HUES64 (cell line): Measurements from ENCODE around the gene IFRD2.

Experiments used
- H3K27ac ChIP-seq: 2 replicates; pipeline ENCODE4 v1.7.0; 2013; ENCODE audit warnings: low read depth, low read length, inconsistent platforms
- H3K27me3 ChIP-seq: 2 replicates; pipeline ENCODE4 v1.6.1; 2013; ENCODE audit warnings: mild to moderate bottlenecking, low read length; ENCODE audit not compliant: insufficient read depth
- H3K36me3 ChIP-seq: 2 replicates; pipeline ENCODE4 v1.6.1; 2013; ENCODE audit warnings: mild to moderate bottlenecking, low read length; ENCODE audit not compliant: insufficient read depth
- H3K4me1 ChIP-seq: 2 replicates; pipeline ENCODE4 v1.6.1; 2013; ENCODE audit warnings: mild to moderate bottlenecking, low read length, moderate library complexity; ENCODE audit not compliant: insufficient read depth
- H3K4me3 ChIP-seq: 2 replicates; pipeline ENCODE4 v1.5.1; 2013; ENCODE audit warnings: mild to moderate bottlenecking, low read length, moderate library complexity
- H3K9ac ChIP-seq: 2 replicates; pipeline ENCODE4 v1.6.1; 2013; ENCODE audit warnings: mild to moderate bottlenecking, low read depth, low read length
- H3K9me3 ChIP-seq: 2 replicates; pipeline ENCODE4 v1.6.1; 2013; ENCODE audit warnings: low read depth, low read length; ENCODE audit not compliant: insufficient read depth
- WGBS: fragments of 150-250, 120-280 bp; methylation state at CpG from one replicate; pipeline ENCODE4 v1.1.7; 2013; ENCODE audit warnings: missing lambda C conversion rate; 5-methylcytosine and 5-hydroxymethylcytosine counted together

Gene IFRD2

GRCh38 chr3:50334339-50335075, 42.3 kb upstream of the IFRD2 start:
- H3K4me3 ChIP-seq, result no peak overlapping the region
- 90% methylated on average over 5 of the region's 5 CpGs for WGBS
- H3K36me3 ChIP-seq, result peaks cover 35% of the 10 kb centered on the region
- no peak overlapping the region for H3K9ac ChIP-seq
- H3K27me3 ChIP-seq, result peaks cover 15% of the 10 kb centered on the region
- H3K9me3 ChIP-seq, result no peaks in the 10 kb centered on the region
- H3K4me1 ChIP-seq, result 0 out of 2 replicates have a peak, but pooled peaks cover 6% of the 10 kb centered on the region
- H3K27ac ChIP-seq, result no peak overlapping the region

DNA sequence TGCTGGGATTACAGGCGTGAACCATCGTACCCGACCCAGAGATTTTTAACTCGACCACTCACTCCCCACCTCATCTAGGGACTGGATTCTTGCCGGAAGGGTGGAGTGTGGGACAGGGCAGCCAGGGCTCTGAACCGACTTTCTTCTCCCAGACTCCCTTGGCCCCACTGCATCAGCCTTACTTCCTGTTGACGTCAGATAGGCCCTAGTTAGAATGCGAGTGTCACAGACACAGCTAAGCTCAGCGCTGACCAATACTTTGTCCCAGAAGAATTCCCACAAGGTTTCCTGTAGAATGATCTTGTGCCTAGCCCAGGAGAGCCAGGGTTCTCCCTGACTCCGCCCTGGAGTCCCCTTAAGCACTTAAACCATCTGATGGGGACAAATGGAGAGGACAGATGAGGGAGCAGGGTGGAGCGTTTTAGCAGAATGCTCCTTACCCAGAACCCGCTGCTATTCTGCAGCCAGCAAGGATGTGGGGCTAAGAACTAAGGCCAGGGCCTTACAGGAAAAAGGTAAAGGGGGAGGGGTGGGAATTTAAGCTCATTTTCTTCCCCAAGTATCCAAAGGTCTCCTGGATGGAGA, 41.6 kb upstream of the IFRD2 start:
- WGBS, result 92% methylated on average over 12 of the region's 12 CpGs
- Histone ChIP-seq H3K27ac (no peak overlapping the region), H3K9ac (no peak overlapping the region), H3K27me3 (peaks cover 8% of the 10 kb centered on the region), H3K9me3 (no peaks in the 10 kb centered on the region), H3K4me1 (0 out of 2 replicates have a peak, but pooled peaks cover 6% of the 10 kb centered on the region), H3K36me3 (peaks cover 38% of the 10 kb centered on the region), H3K4me3 (no peak overlapping the region)

GRCh38 chr3:50331364-50331907, 39.2 kb upstream of the IFRD2 start:
- Histone ChIP-seq H3K27ac (no peak overlapping the region), H3K4me3 (no peak overlapping the region), H3K9ac (no peak overlapping the region), H3K4me1 (0 out of 2 replicates have a peak, but pooled peaks cover 6% of the 10 kb centered on the region), H3K27me3 (no peaks in the 10 kb centered on the region), H3K9me3 (no peaks in the 10 kb centered on the region), H3K36me3 (peaks cover 38% of the 10 kb centered on the region)
- 96% methylated on average over 19 of the region's 19 CpGs for whole genome bisulfite sequencing

DNA sequence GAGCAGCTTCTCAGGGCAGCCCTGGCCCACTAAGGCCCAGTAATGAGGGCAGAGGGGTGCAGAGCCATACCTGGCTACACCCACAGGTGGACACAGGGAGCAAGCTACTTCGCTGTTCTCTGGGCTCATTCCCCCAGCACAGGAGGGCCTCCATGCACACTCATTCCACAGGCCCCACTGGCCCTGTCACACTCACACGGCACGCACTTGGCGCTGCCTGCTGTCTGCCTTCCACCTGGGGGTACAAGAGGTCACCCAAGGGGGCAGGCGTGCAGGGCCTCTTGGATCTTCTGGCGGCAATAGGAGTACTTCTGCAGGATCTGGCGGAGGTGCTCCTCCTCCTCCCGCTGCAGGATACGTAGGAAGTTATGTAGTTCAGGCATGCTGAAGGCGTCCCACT, 38.1 kb upstream of the IFRD2 start:
- Histone ChIP-seq H3K9ac (no peak overlapping the region), H3K4me3 (no peak overlapping the region), H3K4me1 (no peaks in the 10 kb centered on the region), H3K9me3 (no peaks in the 10 kb centered on the region), H3K27ac (no peak overlapping the region), H3K27me3 (no peaks in the 10 kb centered on the region), H3K36me3 (peaks cover 49% of the 10 kb centered on the region)
- 97% methylated on average over 10 of the region's 10 CpGs for WGBS

DNA sequence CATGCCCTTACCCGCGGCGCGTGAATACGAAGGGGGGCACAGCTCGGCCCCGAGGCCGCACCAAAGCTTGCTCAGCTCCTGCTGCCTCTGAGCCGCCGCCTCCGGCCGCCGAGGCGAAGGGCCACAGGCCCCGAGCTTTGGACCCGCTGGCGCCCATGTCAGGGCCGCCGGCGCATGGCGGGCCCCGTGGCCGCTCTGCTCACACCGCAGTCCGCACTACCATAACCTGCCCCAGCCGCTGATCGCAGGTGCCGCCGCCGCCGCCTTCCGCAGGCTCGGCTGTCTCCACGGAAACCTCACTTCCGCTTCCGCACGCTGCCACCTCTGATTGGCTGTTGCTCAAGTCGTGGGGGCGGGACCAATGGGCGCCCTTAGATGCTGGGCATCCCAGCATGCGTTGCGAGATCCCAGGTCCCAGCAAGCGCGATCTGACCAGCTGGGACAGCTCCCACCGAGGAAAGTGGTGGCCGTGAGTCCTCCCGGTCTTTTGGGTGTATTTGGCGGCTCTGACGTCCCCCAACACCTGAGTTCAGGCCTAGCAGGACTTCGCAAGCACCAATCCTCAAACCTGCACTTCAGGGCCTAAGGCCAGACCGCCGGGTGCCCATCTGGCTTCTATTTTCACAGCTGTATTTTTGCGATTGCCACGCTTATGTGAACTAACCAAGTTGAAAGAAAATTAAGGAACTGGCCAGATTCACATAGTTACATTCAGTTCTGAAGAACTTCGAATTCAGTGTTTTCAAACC, 35.9 kb upstream of the IFRD2 start, which contains the start of gene TUSC2:
Gene TUSC2 (minus strand): TSS at position 281 of the 749 bp plus-strand sequence. CDS start 124 bp downstream, at position 157.
- WGBS, result 5% methylated on average over 55 of the region's 55 CpGs
- H3K27me3 ChIP-seq, result no peaks in the 10 kb centered on the region
- H3K9ac ChIP-seq, result peak within 1 kb of the TSS; percentile 81
- H3K27ac ChIP-seq, result peak within 1 kb of the TSS; percentile 56
- no peaks in the 10 kb centered on the region for H3K9me3 ChIP-seq
- H3K4me3 ChIP-seq, result peak within 1 kb of the TSS; percentile 88
- H3K36me3 ChIP-seq, result peaks cover 50% of the 10 kb centered on the region
- peaks cover 3% of the 10 kb centered on the region; the same call in 1 of the 2 replicates for H3K4me1 ChIP-seq

- WGBS, result 88% methylated on average over 3 of the region's 4 CpGs
Observed at GRCh38 chr3:50327129-50327528, 34.9 kb upstream of the IFRD2 start.

DNA sequence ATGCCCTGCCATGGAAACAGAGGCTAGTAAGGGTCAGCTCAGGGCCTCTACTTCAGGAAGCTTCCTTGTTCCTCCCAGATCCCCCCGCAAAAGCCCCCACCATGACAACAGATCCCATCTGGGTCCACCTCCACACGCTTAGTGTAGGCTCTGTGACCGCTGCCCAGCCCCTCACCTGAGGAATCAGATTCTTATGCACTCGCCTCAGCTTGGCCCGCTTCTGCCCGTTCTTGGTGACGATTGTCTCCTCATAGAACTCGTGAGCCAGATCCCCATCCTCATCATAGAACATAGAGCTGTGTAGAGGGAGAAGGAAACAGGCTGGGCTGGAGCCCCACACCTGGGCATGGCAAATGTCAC, 33.9 kb upstream of the IFRD2 start:
- whole genome bisulfite sequencing, result 97% methylated on average over 8 of the region's 8 CpGs
- H3K27ac ChIP-seq, result no peak overlapping the region
- no peak overlapping the region for H3K4me3 ChIP-seq
- H3K36me3 ChIP-seq, result peaks cover 36% of the 10 kb centered on the region
- peaks cover 7% of the 10 kb centered on the region for H3K4me1 ChIP-seq
- no peaks in the 10 kb centered on the region for H3K9me3 ChIP-seq
- H3K9ac ChIP-seq, result no peak overlapping the region
- no peaks in the 10 kb centered on the region for H3K27me3 ChIP-seq

More at GRCh38 chr3:50327129-50327528, 34.9 kb upstream of the IFRD2 start:
- Histone ChIP-seq H3K27ac (no peak overlapping the region), H3K9me3 (no peaks in the 10 kb centered on the region), H3K27me3 (no peaks in the 10 kb centered on the region), H3K4me3 (peak overlapping the region; percentile 88), H3K9ac (peak overlapping the region; percentile 81), H3K4me1 (peaks cover 7% of the 10 kb centered on the region), H3K36me3 (peaks cover 46% of the 10 kb centered on the region)

DNA sequence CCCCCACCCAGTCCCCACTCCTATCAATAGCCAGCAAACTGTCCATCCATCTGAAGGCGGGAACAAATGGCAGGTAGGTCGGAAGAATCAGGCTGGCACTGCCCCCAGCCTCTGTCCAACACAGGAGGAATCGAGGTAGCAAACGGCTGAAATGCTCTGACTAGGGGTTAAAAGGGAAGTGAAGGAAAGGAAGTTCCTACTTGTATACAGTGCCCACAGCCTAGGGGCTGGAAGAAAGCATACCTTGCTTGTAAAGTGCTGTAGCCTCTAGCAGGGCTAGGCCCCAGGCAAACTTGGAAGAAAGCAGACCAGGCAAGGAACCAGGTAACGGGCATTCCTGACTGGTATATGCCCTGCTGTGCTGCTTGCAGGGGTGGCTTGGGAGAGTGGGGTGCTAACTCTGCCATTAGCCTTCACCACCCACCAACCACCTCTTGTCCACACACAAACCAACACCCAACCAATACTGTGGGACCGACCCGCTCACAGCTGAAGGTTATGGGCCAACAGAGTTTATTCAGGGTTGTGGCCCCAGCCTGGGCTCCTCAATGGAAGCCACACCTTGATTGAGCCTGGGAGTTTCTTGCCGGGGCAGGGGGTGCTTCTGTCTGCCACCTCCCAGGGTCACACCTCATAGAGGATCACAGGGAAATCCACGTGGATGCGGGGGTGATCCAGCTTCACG, 33.4 kb upstream of the IFRD2 start:
- peaks cover 7% of the 10 kb centered on the region for H3K4me1 ChIP-seq
- H3K9ac ChIP-seq, result no peak overlapping the region
- H3K9me3 ChIP-seq, result no peaks in the 10 kb centered on the region
- no peak overlapping the region for H3K27ac ChIP-seq
- peaks cover 31% of the 10 kb centered on the region for H3K36me3 ChIP-seq
- WGBS, result 95% methylated on average over 11 of the region's 11 CpGs
- no peak overlapping the region for H3K4me3 ChIP-seq
- H3K27me3 ChIP-seq, result no peaks in the 10 kb centered on the region

DNA sequence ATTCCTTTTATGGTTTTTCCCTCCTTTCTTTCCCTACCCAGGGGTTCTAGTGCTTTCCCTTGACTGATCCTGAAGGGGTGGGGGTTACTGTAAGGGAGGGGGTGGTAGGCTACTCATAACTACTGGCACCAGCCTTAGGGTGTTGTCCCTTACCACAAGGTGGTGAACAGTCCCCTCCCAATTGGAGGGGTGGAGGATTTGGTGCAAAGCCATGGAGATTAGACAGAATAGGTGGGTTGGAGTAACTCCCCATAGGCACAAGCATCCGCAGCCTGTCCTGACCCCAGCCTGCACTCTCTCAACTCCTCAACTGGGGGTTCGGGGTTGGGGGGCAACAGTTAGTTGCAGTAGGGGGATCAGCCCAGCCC, 32.9 kb upstream of the IFRD2 start:
- no peaks in the 10 kb centered on the region for H3K9me3 ChIP-seq
- H3K27me3 ChIP-seq, result no peaks in the 10 kb centered on the region
- H3K4me1 ChIP-seq, result peaks cover 11% of the 10 kb centered on the region
- H3K4me3 ChIP-seq, result no peak overlapping the region
- 94% methylated on average over 2 of the region's 2 CpGs for WGBS
- H3K9ac ChIP-seq, result no peak overlapping the region
- H3K36me3 ChIP-seq, result peaks cover 28% of the 10 kb centered on the region
- no peak overlapping the region for H3K27ac ChIP-seq

GRCh38 chr3:50324351-50325112, 32.3 kb upstream of the IFRD2 start:
- WGBS, result 72% methylated on average over 4 of the region's 4 CpGs

More at GRCh38 chr3:50324351-50325112, 32.3 kb upstream of the IFRD2 start:
- no peak overlapping the region for H3K4me3 ChIP-seq
- peaks cover 14% of the 10 kb centered on the region for H3K4me1 ChIP-seq
- H3K36me3 ChIP-seq, result peaks cover 28% of the 10 kb centered on the region
- H3K9me3 ChIP-seq, result no peaks in the 10 kb centered on the region
- no peak overlapping the region for H3K27ac ChIP-seq
- H3K27me3 ChIP-seq, result no peaks in the 10 kb centered on the region
- H3K9ac ChIP-seq, result no peak overlapping the region
